ENCODE measurements around the gene ZBTB16. TPM values are rescaled to one million over a fixed set of nuclear protein-coding genes. Genes with fewer than 3 reads are reported as not detected.

Gene ZBTB16
- total RNA-seq, 3 donors from 2014 or later (not counting 1 experiment from before 2014, with no cell fraction given): 104 to 224 (median 156) TPM

DNA sequence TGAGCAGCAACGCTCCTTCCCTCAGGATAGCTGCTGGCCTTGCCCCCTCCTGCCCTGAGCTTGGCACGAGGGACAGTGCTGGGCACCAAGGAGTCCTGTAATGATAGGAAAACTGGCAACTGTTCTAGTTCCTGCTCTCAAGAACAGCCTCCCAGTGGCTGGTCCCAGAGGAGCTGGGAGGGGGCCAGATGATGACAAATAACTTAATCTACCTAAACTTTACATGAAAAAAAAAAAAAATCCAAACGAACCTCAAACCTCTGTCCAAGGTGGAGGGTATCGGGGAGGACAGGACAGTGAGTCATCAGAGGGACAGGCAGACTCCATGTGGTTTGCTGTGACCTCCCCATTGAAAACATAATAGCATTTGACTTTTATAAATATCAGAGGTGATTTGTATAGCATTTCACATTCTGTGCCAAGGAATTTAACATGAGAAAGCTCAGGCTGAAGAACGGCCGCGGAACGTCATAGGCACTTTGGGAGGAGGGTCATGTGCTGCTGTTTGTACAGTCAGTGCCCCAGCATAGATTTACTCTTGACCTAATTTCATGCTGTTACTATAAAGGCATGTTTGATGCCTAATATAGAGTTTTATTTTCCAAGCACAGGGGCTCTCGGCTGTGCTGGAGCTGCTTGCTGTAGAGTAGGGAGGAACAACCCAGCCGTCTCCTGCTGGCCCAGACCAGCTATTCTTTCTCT lies 138.4 kb downstream of the ZBTB16 start:
- 88% methylated on average over 8 of the region's 10 CpGs for WGBS (ENCODE audit: insufficient coverage)
- Histone ChIP-seq H3K4me3 (ENCODE audit: low read length) (no peak overlapping the region), H3K27me3 (ENCODE audit: control insufficient read depth, insufficient read depth, low read length) (no peaks in the 10 kb centered on the region), H3K4me1 (ENCODE audit: control insufficient read depth, insufficient read depth, low read length) (peaks cover 43% of the 10 kb centered on the region), H3K36me3 (ENCODE audit: control insufficient read depth, insufficient read depth, low read length) (no peaks in the 10 kb centered on the region), H3K9me3 (ENCODE audit: control insufficient read depth, insufficient read depth, low read length) (no peaks in the 10 kb centered on the region), H3K27ac (ENCODE audit: low read length) (peak overlapping the region; percentile 21)
- Mint-ChIP-seq H3K27ac (peak overlapping the region; percentile 86 to 88), H3K9me3 (no peaks in the 10 kb centered on the region), H3K4me3 (no peak overlapping the region), H3K36me3 (no peaks in the 10 kb centered on the region), H3K4me1 (peaks cover 56 to 66% of the 10 kb centered on the region in 2 donors), H3K27me3 (ENCODE audit: low read depth in 2 of 2) (no peaks in the 10 kb centered on the region)
- no peak for ATAC-seq
- intact Hi-C loops (cut with micrococcal nuclease): loop anchor here (5.0 kb wide), 1 partner anchor 39 kb away; no protein-coding TSS in a partner anchor
- TF ChIP-seq CTCF (IDR thresholded peaks at IDR 0.05): no peak
- no peak for DNase-seq

GRCh38 chr11:114199051-114199450 lies 139.5 kb downstream of the ZBTB16 start:
- peaks cover 52 to 59% of the 10 kb centered on the region in 2 donors for H3K4me1 Mint-ChIP-seq
- no peak for ATAC-seq
- no peak for DNase-seq
- intact Hi-C loops (cut with micrococcal nuclease): loop anchor here (5.0 kb wide), 1 partner anchor 38 kb away; no protein-coding TSS in a partner anchor
- H3K4me3 Mint-ChIP-seq: no peak overlapping the region
- H3K4me3 ChIP-seq (ENCODE audit: low read length): no peak overlapping the region
- H3K4me1 ChIP-seq (ENCODE audit: control insufficient read depth, insufficient read depth, low read length): peaks cover 37% of the 10 kb centered on the region
- TF ChIP-seq CTCF (IDR thresholded peaks at IDR 0.05): no peak
- H3K27me3 ChIP-seq (ENCODE audit: control insufficient read depth, insufficient read depth, low read length): no peaks in the 10 kb centered on the region
- H3K27me3 Mint-ChIP-seq (ENCODE audit: low read depth in 2 of 2): no peaks in the 10 kb centered on the region
- H3K27ac Mint-ChIP-seq: peak overlapping the region; percentile 86 to 88
- H3K36me3 ChIP-seq (ENCODE audit: control insufficient read depth, insufficient read depth, low read length): no peaks in the 10 kb centered on the region
- no peaks in the 10 kb centered on the region for H3K9me3 ChIP-seq (ENCODE audit: control insufficient read depth, insufficient read depth, low read length)
- H3K36me3 Mint-ChIP-seq: no peaks in the 10 kb centered on the region
- 99% methylated on average over 26 of the region's 26 CpGs for WGBS (ENCODE audit: insufficient coverage)
- no peak overlapping the region for H3K27ac ChIP-seq (ENCODE audit: low read length)
- no peaks in the 10 kb centered on the region for H3K9me3 Mint-ChIP-seq

DNA sequence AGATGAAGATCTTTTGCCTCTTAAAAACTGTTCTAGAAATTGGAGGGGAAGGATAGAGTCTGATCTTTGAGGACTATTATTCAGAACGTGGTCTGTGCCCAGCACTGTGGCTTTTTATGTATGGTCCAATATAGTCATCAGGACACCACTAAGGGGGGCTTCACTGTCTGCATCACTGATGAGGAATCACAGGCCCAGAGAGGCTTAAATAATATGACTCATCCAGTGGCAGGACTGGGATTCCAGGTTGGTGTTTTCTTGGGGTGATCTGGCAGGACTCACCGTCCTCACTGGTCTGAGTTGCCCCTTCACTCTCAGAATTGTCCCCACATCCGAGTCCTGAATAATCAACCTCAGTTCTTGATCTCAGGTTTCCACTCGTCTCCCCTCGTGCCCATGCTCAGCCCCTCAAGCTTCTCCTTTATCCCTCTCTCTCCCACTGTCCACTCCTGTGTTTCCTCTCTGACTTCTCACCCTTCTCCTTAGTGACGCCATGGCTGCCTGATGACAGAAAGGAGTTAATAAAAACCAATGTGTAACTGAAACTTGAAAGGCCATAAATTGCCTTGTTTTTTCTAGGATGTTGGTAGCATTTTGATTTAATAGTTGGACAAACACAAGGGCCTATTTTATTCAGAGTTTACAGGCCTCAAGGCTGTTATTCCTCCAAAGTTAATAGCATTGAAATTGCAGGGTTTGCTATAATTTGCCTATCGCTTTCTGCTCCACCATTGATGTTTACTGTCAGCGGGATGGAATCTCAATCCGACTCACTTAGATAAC lies 141.0 kb downstream of the ZBTB16 start:
- Histone ChIP-seq H3K4me3 (ENCODE audit: low read length) (no peak overlapping the region), H3K9me3 (ENCODE audit: control insufficient read depth, insufficient read depth, low read length) (no peaks in the 10 kb centered on the region), H3K4me1 (ENCODE audit: control insufficient read depth, insufficient read depth, low read length) (peaks cover 37% of the 10 kb centered on the region), H3K36me3 (ENCODE audit: control insufficient read depth, insufficient read depth, low read length) (no peaks in the 10 kb centered on the region), H3K27ac (ENCODE audit: low read length) (no peak overlapping the region), H3K27me3 (ENCODE audit: control insufficient read depth, insufficient read depth, low read length) (no peaks in the 10 kb centered on the region)
- intact Hi-C loops (cut with micrococcal nuclease): no loop called here
- Mint-ChIP-seq H3K4me3 (no peak overlapping the region), H3K4me1 (peaks cover 44 to 49% of the 10 kb centered on the region in 2 donors), H3K27me3 (ENCODE audit: low read depth in 2 of 2) (no peaks in the 10 kb centered on the region), H3K36me3 (no peaks in the 10 kb centered on the region), H3K27ac (peak overlapping the region; percentile 18 to 77), H3K9me3 (no peaks in the 10 kb centered on the region)
- ATAC-seq (no peak), DNase-seq (no peak)
- 89% methylated on average over 8 of the region's 9 CpGs for WGBS (ENCODE audit: insufficient coverage)
- TF ChIP-seq CTCF (IDR thresholded peaks at IDR 0.05): no peak

Data from natural killer cell (primary cell).